ENCODE data around the gene ERMP1.
"Not testable (repeated sequence)": the region's sequence is repeated elsewhere in the genome, so short reads cannot be mapped to it uniquely, and the experiment has no call there.

The ERMP1 gene

GRCh38 chr9:5784526-5785315, 48.2 kb downstream of the ERMP1 start:
- Histone ChIP-seq H3K4me2 (ENCODE audit: low read length) (no peak overlapping the region), H3K36me3 (replicated peaks; ENCODE audit: low read depth, low read length) (peaks cover 27% of the 10 kb centered on the region), H3K9me3 (ENCODE audit: insufficient read depth, low read length) (no peaks in the 10 kb centered on the region), H3K9ac (ENCODE audit: low read length) (no peak overlapping the region), H2AFZ (ENCODE audit: low read depth, low read length) (no peak overlapping the region), H4K20me1 (ENCODE audit: insufficient read depth, low read length) (no peaks in the 10 kb centered on the region; the same call in 1 of the 2 replicates), H3K4me1 (ENCODE audit: low read length) (no peaks in the 10 kb centered on the region), H3K27ac (ENCODE audit: low read length) (no peak overlapping the region), H3K27me3 (ENCODE audit: low read depth, low read length) (no peaks in the 10 kb centered on the region), H3K4me3 (ENCODE audit: low read length) (no peak overlapping the region), H3K79me2 (ENCODE audit: low read length) (no peaks in the 10 kb centered on the region)
- TF ChIP-seq CTCF (IDR thresholded peaks at IDR 0.05; ENCODE audit: low read depth, low read length), result no peak
- TF ChIP-seq EZH2phosphoT487 (IDR thresholded peaks at IDR 0.05; ENCODE audit: low read depth), result no peak

- no peak overlapping the region for H3K27ac ChIP-seq (ENCODE audit: low read length)
- no peak for TF ChIP-seq CTCF (IDR thresholded peaks at IDR 0.05; ENCODE audit: low read depth, low read length)
- no peak for TF ChIP-seq EZH2phosphoT487 (IDR thresholded peaks at IDR 0.05; ENCODE audit: low read depth)
- H3K9ac ChIP-seq (ENCODE audit: low read length), result no peak overlapping the region
- H3K9me3 ChIP-seq (ENCODE audit: insufficient read depth, low read length), result no peaks in the 10 kb centered on the region
- H3K27me3 ChIP-seq (ENCODE audit: low read depth, low read length), result no peaks in the 10 kb centered on the region
- no peaks in the 10 kb centered on the region; the same call in 1 of the 2 replicates for H4K20me1 ChIP-seq (ENCODE audit: insufficient read depth, low read length)
- H3K79me2 ChIP-seq (ENCODE audit: low read length), result no peaks in the 10 kb centered on the region
- peaks cover 31% of the 10 kb centered on the region for H3K36me3 ChIP-seq (replicated peaks; ENCODE audit: low read depth, low read length)
- no peaks in the 10 kb centered on the region for H3K4me1 ChIP-seq (ENCODE audit: low read length)
- H2AFZ ChIP-seq (ENCODE audit: low read depth, low read length), result no peak overlapping the region
- no peak overlapping the region for H3K4me3 ChIP-seq (ENCODE audit: low read length)
- H3K4me2 ChIP-seq (ENCODE audit: low read length), result no peak overlapping the region
These were observed 48.9 kb downstream of the ERMP1 start for GRCh38 chr9:5783982-5784381.

- not testable (repeated sequence) for H4K20me1 ChIP-seq (ENCODE audit: insufficient read depth, low read length); H3K79me2 ChIP-seq (ENCODE audit: low read length); H3K27me3 ChIP-seq (ENCODE audit: low read depth, low read length); H3K4me2 ChIP-seq (ENCODE audit: low read length); H3K9ac ChIP-seq (ENCODE audit: low read length); H3K4me1 ChIP-seq (ENCODE audit: low read length); H2AFZ ChIP-seq (ENCODE audit: low read depth, low read length); H3K27ac ChIP-seq (ENCODE audit: low read length); H3K9me3 ChIP-seq (ENCODE audit: insufficient read depth, low read length); H3K4me3 ChIP-seq (ENCODE audit: low read length)
- peaks cover 37% of the 10 kb centered on the region for H3K36me3 ChIP-seq (replicated peaks; ENCODE audit: low read depth, low read length)
These were observed 49.5 kb downstream of the ERMP1 start for GRCh38 chr9:5783420-5783819.

GRCh38 chr9:5779705-5780218, 53.2 kb downstream of the ERMP1 start:
- not testable (repeated sequence) for H3K4me1 ChIP-seq (ENCODE audit: low read length); H3K9ac ChIP-seq (ENCODE audit: low read length); H3K27ac ChIP-seq (ENCODE audit: low read length); H3K4me2 ChIP-seq (ENCODE audit: low read length); H2AFZ ChIP-seq (ENCODE audit: low read depth, low read length); H3K27me3 ChIP-seq (ENCODE audit: low read depth, low read length); H4K20me1 ChIP-seq (ENCODE audit: insufficient read depth, low read length); H3K9me3 ChIP-seq (ENCODE audit: insufficient read depth, low read length); H3K4me3 ChIP-seq (ENCODE audit: low read length); H3K79me2 ChIP-seq (ENCODE audit: low read length)
- peaks cover 46% of the 10 kb centered on the region for H3K36me3 ChIP-seq (replicated peaks; ENCODE audit: low read depth, low read length)

- Histone ChIP-seq H3K9me3 (ENCODE audit: insufficient read depth, low read length) (peaks cover 6% of the 10 kb centered on the region), H3K4me3 (ENCODE audit: low read length) (no peak overlapping the region), H3K79me2 (ENCODE audit: low read length) (no peaks in the 10 kb centered on the region), H3K36me3 (replicated peaks; ENCODE audit: low read depth, low read length) (peaks cover 56% of the 10 kb centered on the region), H3K4me2 (ENCODE audit: low read length) (no peak overlapping the region), H3K4me1 (ENCODE audit: low read length) (no peaks in the 10 kb centered on the region), H3K27ac (ENCODE audit: low read length) (no peak overlapping the region), H2AFZ (ENCODE audit: low read depth, low read length) (no peak overlapping the region), H3K9ac (ENCODE audit: low read length) (no peak overlapping the region), H4K20me1 (ENCODE audit: insufficient read depth, low read length) (0 out of 2 replicates have a peak, but pooled peaks cover 5% of the 10 kb centered on the region), H3K27me3 (ENCODE audit: low read depth, low read length) (no peaks in the 10 kb centered on the region)
- TF ChIP-seq CTCF (IDR thresholded peaks at IDR 0.05; ENCODE audit: low read depth, low read length) (no peak), EZH2phosphoT487 (IDR thresholded peaks at IDR 0.05; ENCODE audit: low read depth) (no peak)
These were observed 54.1 kb downstream of the ERMP1 start for GRCh38 chr9:5778805-5779204.

All from OCI-LY3 (cell line).